Endothelial cell of umbilical vein (primary cell): Measurements from ENCODE around the gene GPR18. TPM values are rescaled to one million over a fixed set of nuclear protein-coding genes. Genes with fewer than 3 reads are reported as not detected.

Source experiments
- BruUV-seq: library from RNA; stranded (reverse); fragments of 400-500 nt; replicated peaks from 2 replicates; lab custom pipeline; 2021; lab: Mats Ljungman, UMichigan
- CTCF ChIA-PET: fragments of 300-600, 350-600 bp; sonication (Branson Sonifier 250); formaldehyde crosslinking; loops from one replicate; lab custom pipeline; 2021; ENCODE audit warnings: antibody characterized with exemption, inconsistent platforms; lab: Charles Lee
- POLR2A ChIA-PET: fragments of 300-600, 350-600 bp; sonication (Branson Sonifier 250); formaldehyde crosslinking; loops from one replicate; lab custom pipeline; 2021; ENCODE audit warnings: antibody characterized with exemption, inconsistent platforms; lab: Charles Lee
- DNase-seq: peaks from one replicate; pipeline ENCODE4 v3.0.0-alpha.2; 2011; ENCODE audit warnings: low read depth, low spot score
- FAIRE-seq: peaks from 2 replicates; lab custom pipeline; 2011; peaks lifted over from hg19 to GRCh38; lab: Jason Lieb, UNC
- H2AFZ ChIP-seq: 2 replicates; pipeline ENCODE4 v1.6.0; 2012; ENCODE audit warnings: low read depth, low read length, control low read depth, inconsistent platforms
- H3K27ac ChIP-seq: 2 replicates; pipeline ENCODE4 v1.5.1; 2011; ENCODE audit warnings: low read depth, mild to moderate bottlenecking, control low read depth, low read length, moderate library complexity; ENCODE audit not compliant: insufficient read depth
- H3K27me3 ChIP-seq, 2 experiments: 2 replicates each; pipeline versions ENCODE4 v1.6.0 to v1.6.1; 2011; ENCODE audit warnings: low read length in 2 of 2, mixed read lengths in 1 of 2; ENCODE audit not compliant: control insufficient read depth in 2 of 2, insufficient read depth in 2 of 2
- H3K36me3 ChIP-seq, 2 experiments: 2 replicates in 1 of 2; 3 replicates in 1 of 2; pipeline ENCODE4 v1.5.1; 2011; ENCODE audit warnings: low read length in 2 of 2, mild to moderate bottlenecking in 1 of 2, moderate library complexity in 1 of 2; ENCODE audit not compliant: control insufficient read depth in 2 of 2, insufficient read depth in 2 of 2; ENCODE audit errors: extremely low read depth in 1 of 2
- H3K4me1 ChIP-seq: 3 replicates; pipeline ENCODE4 v1.5.1; 2011; ENCODE audit warnings: mild to moderate bottlenecking, low read length; ENCODE audit not compliant: control insufficient read depth, insufficient read depth; ENCODE audit errors: extremely low read depth
- H3K4me2 ChIP-seq: 2 replicates; pipeline ENCODE4 v1.6.1; 2011; ENCODE audit warnings: low read length, control low read depth, mixed read lengths; ENCODE audit not compliant: insufficient read depth
- H3K4me3 ChIP-seq, 3 experiments: fragments of 200-600 bp in 1 of 3; sonication (generic), shearing (Covaris generic) in 1 of 3; replicated peaks in 1 of 3; 2 replicates each; pipeline ENCODE4 v1.5.1; 2011 to 2016; ENCODE audit warnings: control low read depth in 3 of 3, low read length in 3 of 3, mild to moderate bottlenecking in 2 of 3, inconsistent platforms in 1 of 3, low read depth in 1 of 3, moderate library complexity in 1 of 3; ENCODE audit not compliant: insufficient read depth in 1 of 3
- H3K79me2 ChIP-seq: 2 replicates; pipeline ENCODE4 v1.6.0; 2012; ENCODE audit warnings: low read length, inconsistent platforms; ENCODE audit not compliant: control insufficient read depth, insufficient read depth
- H3K9ac ChIP-seq: replicated peaks from 2 replicates; pipeline ENCODE3; 2011; ENCODE audit warnings: low read length, control low read depth; ENCODE audit not compliant: insufficient read depth; ENCODE audit errors: extremely low read depth
- H3K9me1 ChIP-seq: replicated peaks from 3 replicates; pipeline ENCODE4 v1.6.0; 2011; ENCODE audit warnings: mild to moderate bottlenecking, low read length; ENCODE audit not compliant: control insufficient read depth, insufficient read depth; ENCODE audit errors: extremely low read depth
- H3K9me3 ChIP-seq: replicated peaks from 2 replicates; pipeline ENCODE4 v1.5.1; 2012; ENCODE audit warnings: low read length, inconsistent platforms; ENCODE audit not compliant: control insufficient read depth, insufficient read depth
- H4K20me1 ChIP-seq: replicated peaks from 2 replicates; pipeline ENCODE3; 2011; ENCODE audit warnings: mild to moderate bottlenecking, low read length; ENCODE audit not compliant: control insufficient read depth, insufficient read depth; ENCODE audit errors: extremely low read depth
- EZH2 ChIP-seq: IDR thresholded peaks from 2 replicates; pipeline ENCODE4 v1.6.1; 2012; ENCODE audit warnings: borderline replicate concordance, low read depth, mild to moderate bottlenecking, moderate library complexity, low read length, inconsistent platforms; ENCODE audit not compliant: severe bottlenecking
- FOS ChIP-seq: IDR thresholded peaks from 2 replicates; pipeline ENCODE4 v1.6.1; 2011; ENCODE audit warnings: mild to moderate bottlenecking, low read length, moderate library complexity, borderline replicate concordance; ENCODE audit not compliant: insufficient read depth
- GATA2 ChIP-seq: IDR thresholded peaks from 2 replicates; pipeline ENCODE4 v1.7.0; 2011; ENCODE audit warnings: low read depth, mild to moderate bottlenecking, moderate library complexity, mixed read lengths, low read length; ENCODE audit not compliant: insufficient read length, insufficient read depth
- JUN ChIP-seq: IDR thresholded peaks from 2 replicates; pipeline ENCODE4 v1.6.1; 2011; ENCODE audit warnings: borderline replicate concordance, low read depth; ENCODE audit not compliant: insufficient read length, insufficient read depth
- MYC ChIP-seq: IDR thresholded peaks from one replicate; pipeline ENCODE4 v1.6.1; 2011; ENCODE audit warnings: mild to moderate bottlenecking, low read depth, low read length
- POLR2A ChIP-seq: IDR thresholded peaks from 2 replicates; pipeline ENCODE4 v1.6.1; 2012; ENCODE audit warnings: low read depth, mild to moderate bottlenecking, control low read depth, low read length
- POLR2AphosphoS5 ChIP-seq: IDR thresholded peaks from 2 replicates; pipeline ENCODE4 v1.6.1; 2012; ENCODE audit warnings: low read depth, mild to moderate bottlenecking, control low read depth, low read length, moderate library complexity; ENCODE audit not compliant: insufficient read depth
- dilution Hi-C: fragments of 300-500 bp; cut with MboI; formaldehyde crosslinking; loops from one replicate; pipeline ENCODE4 v1.15.0; 2019; ENCODE audit warnings: low sequenced_read_pairs; ENCODE audit not compliant: extremely low pct_ligation_motif_present
- intact Hi-C: fragments of 100-400 bp; cut with micrococcal nuclease; formaldehyde crosslinking; loops from one replicate; pipeline ENCODE4 v1.10.0; 2022
- polyA plus RNA-seq, 4 experiments: library from polyadenylated mRNA; depleted of rRNA in 3 of 4; stranded (reverse) in 3 of 4; unstranded in 1 of 4; fragments of >200 nt; gene quantifications; 2 replicates each; pipeline versions ENCODE4 v1.2.1 to v1.2.3, GENCODE V29; 2011 to 2012; ENCODE audit warnings: missing spikeins in 1 of 4
- total RNA-seq: library from RNA; stranded (reverse); gene quantifications from 2 replicates; pipeline ENCODE4 v1.2.3, GENCODE V29; 2021
- TF ChIP-seq, protein P1 (sequence below), 2 donors: IDR thresholded peaks; 1 replicate in 1 of 2; 2 replicates in 1 of 2; pipeline ENCODE4 v1.5.1; 2011; ENCODE audit warnings: low read length in 2 of 2, mild to moderate bottlenecking in 2 of 2, moderate library complexity in 2 of 2, control low read depth in 1 of 2, inconsistent platforms in 1 of 2, low read depth in 1 of 2; ENCODE audit not compliant: insufficient read depth in 1 of 2; ENCODE audit errors: extremely low read depth in 1 of 2
- TF ChIP-seq, protein P2 (sequence below): IDR thresholded peaks from 2 replicates; pipeline ENCODE4 v1.6.1; 2011; ENCODE audit not compliant: insufficient read depth, insufficient read length

The GPR18 gene
- total and polyA plus RNA-seq, 2 donors (not counting 3 experiments of a cell fraction or from before 2014, with no cell fraction given), result not detected

DNA sequence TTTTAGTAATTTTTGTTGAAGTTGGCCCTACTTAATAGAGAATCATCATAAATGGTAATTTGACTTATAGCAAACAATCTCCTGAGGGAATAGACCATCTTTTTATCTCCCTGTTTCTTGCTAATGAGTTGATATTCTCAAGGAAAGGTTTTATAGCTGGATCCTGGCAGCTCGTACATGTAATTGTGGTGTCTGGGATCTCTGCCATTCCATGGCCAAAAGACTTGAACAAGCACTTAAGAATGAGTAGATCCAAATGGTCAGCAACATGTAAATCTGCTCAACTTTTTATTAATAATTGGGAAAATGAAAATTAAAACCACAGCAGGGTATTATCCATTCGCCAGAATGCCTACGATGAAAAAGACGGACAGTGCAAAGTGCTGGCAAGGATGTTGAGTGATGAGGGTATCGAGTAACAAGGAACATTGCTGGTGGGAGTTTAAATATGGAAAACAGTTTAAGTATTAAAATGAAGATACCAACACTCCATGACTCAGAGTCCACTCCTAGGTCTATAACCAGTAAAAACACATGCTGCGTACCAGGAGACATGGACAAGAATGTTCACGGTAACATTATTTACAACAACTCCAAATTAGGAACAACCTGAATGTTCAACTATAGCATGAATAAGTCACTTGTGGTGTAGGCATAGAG, 5.1 kb upstream of the GPR18 start:
- Histone ChIP-seq H3K79me2 (no peaks in the 10 kb centered on the region), H3K9ac (no peak overlapping the region), H3K27ac (no peak overlapping the region), H3K4me3 (no peak overlapping the region), H3K36me3 (peaks cover 0 to 2% of the 10 kb centered on the region in 2 experiments), H2AFZ (no peak overlapping the region), H3K4me1 (peaks cover 13% of the 10 kb centered on the region), H3K9me1 (no peaks in the 10 kb centered on the region), H3K4me2 (no peak overlapping the region), H3K9me3 (no peaks in the 10 kb centered on the region), H3K27me3 (no peaks in the 10 kb centered on the region), H4K20me1 (no peaks in the 10 kb centered on the region)
- ChIA-PET POLR2A (no interaction called here), CTCF (interaction anchor here (0.7 to 9.8 kb wide), 5 partner anchors 63 to 179 kb away, joined by 3 to 213 read pairs (median 4); partner anchors contain the start of gene UBAC2)
- intact Hi-C loops (loop anchor here (10.0 kb wide), 2 partner anchors 178 to 228 kb away; no protein-coding TSS in a partner anchor), dilution Hi-C loops (loop anchor here (25.0 kb wide), 1 partner anchor 101 kb away; no protein-coding TSS in a partner anchor)
- BruUV-seq, result no TSS peak
- FAIRE-seq (no peak), DNase-seq (no peak)
- TF ChIP-seq EZH2, result no peak
- no peak for TF ChIP-seq MYC
- no peak for TF ChIP-seq FOS
- TF ChIP-seq POLR2A, result no peak
- TF ChIP-seq, protein P1, sequence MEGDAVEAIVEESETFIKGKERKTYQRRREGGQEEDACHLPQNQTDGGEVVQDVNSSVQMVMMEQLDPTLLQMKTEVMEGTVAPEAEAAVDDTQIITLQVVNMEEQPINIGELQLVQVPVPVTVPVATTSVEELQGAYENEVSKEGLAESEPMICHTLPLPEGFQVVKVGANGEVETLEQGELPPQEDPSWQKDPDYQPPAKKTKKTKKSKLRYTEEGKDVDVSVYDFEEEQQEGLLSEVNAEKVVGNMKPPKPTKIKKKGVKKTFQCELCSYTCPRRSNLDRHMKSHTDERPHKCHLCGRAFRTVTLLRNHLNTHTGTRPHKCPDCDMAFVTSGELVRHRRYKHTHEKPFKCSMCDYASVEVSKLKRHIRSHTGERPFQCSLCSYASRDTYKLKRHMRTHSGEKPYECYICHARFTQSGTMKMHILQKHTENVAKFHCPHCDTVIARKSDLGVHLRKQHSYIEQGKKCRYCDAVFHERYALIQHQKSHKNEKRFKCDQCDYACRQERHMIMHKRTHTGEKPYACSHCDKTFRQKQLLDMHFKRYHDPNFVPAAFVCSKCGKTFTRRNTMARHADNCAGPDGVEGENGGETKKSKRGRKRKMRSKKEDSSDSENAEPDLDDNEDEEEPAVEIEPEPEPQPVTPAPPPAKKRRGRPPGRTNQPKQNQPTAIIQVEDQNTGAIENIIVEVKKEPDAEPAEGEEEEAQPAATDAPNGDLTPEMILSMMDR (IDR thresholded peaks at IDR 0.05; ENCODE audit: extremely low read depth in 1 of 2, insufficient read depth in 1 of 2, low read depth in 1 of 2, low read length in 2 of 2), result no peak
- no peak for TF ChIP-seq GATA2
- no peak for TF ChIP-seq POLR2AphosphoS5
- TF ChIP-seq, protein P2, sequence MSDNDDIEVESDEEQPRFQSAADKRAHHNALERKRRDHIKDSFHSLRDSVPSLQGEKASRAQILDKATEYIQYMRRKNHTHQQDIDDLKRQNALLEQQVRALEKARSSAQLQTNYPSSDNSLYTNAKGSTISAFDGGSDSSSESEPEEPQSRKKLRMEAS, result no peak
- TF ChIP-seq JUN, result no peak
